Activated T-helper 1 cell treated with anti-CD3 and anti-CD28 coated beads, Interleukin-12 subunit alpha, Interleukin-12 subunit beta, Interleukin-2, Interleukin-4 antibody, amounts not matched to agents 30 ng/mL and 10 ng/mL and 1 ng/mL, durations not matched to agents 14 hours and 24 hours and 36 hours (primary cell): ENCODE data around the gene TEF. TPM values are rescaled to one million over a fixed set of nuclear protein-coding genes. Genes with fewer than 3 reads are reported as not detected.

Source experiments
- DNase-seq: peaks from one replicate; pipeline ENCODE4 v3.0.0; 2021; ENCODE audit warnings: low spot score
- H3K27ac Mint-ChIP-seq: one replicate; pipeline ENCODE4 v1.8.0; 2021; ENCODE audit warnings: mild to moderate bottlenecking, mixed read lengths
- H3K27me3 Mint-ChIP-seq: one replicate; pipeline ENCODE4 v1.8.0; 2022; ENCODE audit warnings: mild to moderate bottlenecking, moderate library complexity, mixed read lengths; ENCODE audit not compliant: insufficient read depth
- H3K36me3 Mint-ChIP-seq: one replicate; pipeline ENCODE4 v1.8.0; 2021; ENCODE audit warnings: low read depth, mixed read lengths
- H3K4me1 Mint-ChIP-seq: one replicate; pipeline ENCODE4 v1.8.0; 2021; ENCODE audit warnings: low read depth, mixed read lengths
- H3K4me3 Mint-ChIP-seq: one replicate; pipeline ENCODE4 v1.8.0; 2021; ENCODE audit warnings: mild to moderate bottlenecking, moderate library complexity, mixed read lengths
- H3K9me3 Mint-ChIP-seq: one replicate; pipeline ENCODE4 v1.8.0; 2021; ENCODE audit warnings: mixed read lengths
- intact Hi-C: fragments of 100-400 bp; cut with micrococcal nuclease; formaldehyde crosslinking; loops from one replicate; pipeline ENCODE4 v1.15.1; 2024
- total RNA-seq: library from RNA; stranded (reverse); gene quantifications from 2 replicates; pipeline ENCODE4 v1.2.3, GENCODE V29; 2022

TEF gene
- total RNA-seq, 1 donor from 2014 or later, result 1.6 TPM

DNA sequence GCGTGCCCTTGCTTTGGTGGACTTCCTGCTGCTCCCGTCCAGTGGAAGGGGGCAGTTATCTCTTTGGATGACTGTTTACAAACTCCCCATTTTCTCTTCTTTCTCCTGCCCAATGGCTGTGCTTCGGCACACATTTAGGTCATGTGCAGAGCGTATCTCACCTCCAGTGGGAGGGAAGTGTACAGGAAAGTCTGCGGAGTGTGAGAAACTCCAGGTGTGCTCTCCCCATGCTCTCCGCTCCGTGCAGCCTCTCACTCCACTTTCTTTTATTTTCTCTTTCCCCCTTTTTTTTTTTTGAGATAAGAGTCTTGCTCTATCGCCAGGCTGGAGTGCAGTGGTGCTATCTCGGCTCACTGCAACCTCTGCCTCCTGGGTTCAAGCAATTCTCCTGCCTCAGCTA is 11.9 kb upstream of the TEF start:
- H3K4me1 Mint-ChIP-seq, result no peaks in the 10 kb centered on the region
- DNase-seq, result no peak
- H3K9me3 Mint-ChIP-seq, result no peaks in the 10 kb centered on the region
- intact Hi-C loops, result no loop called here
- no peak overlapping the region for H3K27ac Mint-ChIP-seq
- H3K36me3 Mint-ChIP-seq, result no peaks in the 10 kb centered on the region
- H3K27me3 Mint-ChIP-seq, result peaks cover 6% of the 10 kb centered on the region
- no peak overlapping the region for H3K4me3 Mint-ChIP-seq

DNA sequence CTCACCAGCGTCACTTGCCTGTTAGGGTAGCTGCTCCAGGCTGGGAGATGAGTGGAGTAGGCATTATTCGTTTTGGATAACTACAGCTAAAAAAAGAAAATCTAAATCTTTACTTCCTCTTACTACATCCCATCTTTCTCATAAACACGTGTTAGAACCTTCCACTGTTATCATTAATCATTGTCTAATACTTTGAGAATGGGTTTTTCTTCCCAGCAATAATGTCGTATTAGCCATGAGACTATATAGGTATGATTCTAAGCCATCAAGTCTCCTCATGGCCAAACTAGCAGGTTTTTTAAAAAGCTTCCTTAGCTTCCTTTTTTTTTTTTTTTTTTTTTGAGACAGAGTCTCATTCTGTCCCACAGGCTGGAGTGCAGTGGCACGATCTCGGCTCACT is 3.9 kb upstream of the TEF start:
- no peak for DNase-seq
- Mint-ChIP-seq H3K9me3 (no peaks in the 10 kb centered on the region), H3K4me1 (peaks cover 6% of the 10 kb centered on the region), H3K36me3 (no peaks in the 10 kb centered on the region), H3K27me3 (peaks cover 4% of the 10 kb centered on the region), H3K4me3 (no peak overlapping the region), H3K27ac (no peak overlapping the region)
- intact Hi-C loops, result no loop called here

DNA sequence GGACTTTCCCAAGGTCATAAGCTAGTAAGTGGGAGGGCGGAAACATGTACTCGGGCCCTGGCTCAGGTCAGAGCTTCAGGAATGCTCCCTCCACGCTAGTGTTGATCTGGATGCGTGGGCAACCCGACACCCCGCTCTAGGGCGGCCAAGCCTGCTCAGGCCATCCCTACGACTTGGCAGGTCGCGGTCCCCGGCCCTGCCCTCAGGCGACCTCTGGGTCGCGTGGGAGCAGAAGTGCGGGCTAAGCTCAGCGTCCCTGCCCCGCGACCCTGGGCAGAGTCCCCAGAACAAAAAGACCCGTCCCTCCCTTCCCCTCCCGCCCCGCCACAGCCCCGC is 781 bp upstream of the TEF start:
- Mint-ChIP-seq H3K4me1 (peaks cover 6% of the 10 kb centered on the region), H3K4me3 (peak overlapping the region; percentile 85), H3K27ac (no peak overlapping the region), H3K27me3 (no peaks in the 10 kb centered on the region), H3K9me3 (no peaks in the 10 kb centered on the region), H3K36me3 (no peaks in the 10 kb centered on the region)
- intact Hi-C loops, result loop anchor here (1.0 to 5.0 kb wide), 11 partner anchors 63 to 430 kb away; partner anchors contain the start of genes DESI1, L3MBTL2, PHF5A and PMM1
- DNase-seq, result no peak

DNA sequence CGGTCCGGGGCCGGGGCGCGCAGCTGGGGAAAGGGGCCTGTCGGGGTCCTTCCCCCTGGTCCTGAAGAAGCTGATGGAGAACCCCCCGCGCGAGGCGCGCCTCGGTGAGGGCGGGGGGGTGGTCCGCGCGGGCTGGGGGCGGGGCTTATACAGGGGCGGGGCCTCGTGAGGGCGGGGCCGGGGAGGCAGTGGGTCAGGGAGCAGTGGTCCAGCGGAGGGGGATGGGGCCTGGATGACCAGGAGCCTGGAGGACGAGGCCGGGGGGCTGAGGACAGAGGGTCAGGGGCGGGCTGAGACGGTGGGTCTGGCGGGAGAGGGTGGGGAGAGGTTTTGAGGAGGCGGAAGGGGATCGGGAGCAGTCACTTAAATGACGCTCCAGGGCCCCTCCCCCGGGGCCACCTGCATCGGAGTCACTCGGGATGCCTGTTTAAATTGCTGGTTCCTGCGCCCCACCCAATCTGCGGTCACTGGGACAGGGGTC is 396 bp downstream of the TEF start:
- Mint-ChIP-seq H3K36me3 (no peaks in the 10 kb centered on the region), H3K27ac (peak overlapping the region; percentile 87)

DNA sequence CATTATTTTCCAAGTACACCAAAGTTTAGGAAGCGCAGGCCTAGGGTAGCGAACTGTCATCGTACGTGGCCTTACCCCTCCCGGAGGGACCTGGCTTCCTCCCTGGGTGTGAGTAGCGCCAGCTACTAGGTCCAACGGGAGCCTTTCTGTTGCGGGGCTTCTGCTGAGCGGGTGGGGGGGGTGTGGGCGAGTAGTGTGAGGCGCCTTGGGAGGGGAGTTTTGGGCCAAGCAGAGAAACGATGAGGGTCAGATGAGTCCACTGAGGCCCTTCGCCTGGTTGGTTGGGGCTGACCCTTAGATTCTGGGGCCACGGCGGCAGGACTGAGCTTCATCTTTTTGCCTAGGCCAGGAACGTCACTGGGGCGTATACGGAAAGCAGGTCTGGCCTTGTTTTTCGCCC is 868 bp downstream of the TEF start:
- Mint-ChIP-seq H3K36me3 (no peaks in the 10 kb centered on the region), H3K4me3 (peak overlapping the region; percentile 85), H3K4me1 (peaks cover 6% of the 10 kb centered on the region), H3K9me3 (no peaks in the 10 kb centered on the region), H3K27me3 (no peaks in the 10 kb centered on the region), H3K27ac (peak overlapping the region; percentile 87)
- no peak for DNase-seq
- intact Hi-C loops, result loop anchor here (1.0 to 5.0 kb wide), 2 partner anchors 291 to 305 kb away; partner anchors contain the start of gene SNU13

More for the DNA sequence above, 396 bp downstream of the TEF start:
- no peaks in the 10 kb centered on the region for H3K9me3 Mint-ChIP-seq
- DNase-seq, result peak; percentile 56
- H3K4me1 Mint-ChIP-seq, result peaks cover 6% of the 10 kb centered on the region
- peak overlapping the region; percentile 85 for H3K4me3 Mint-ChIP-seq
- H3K27me3 Mint-ChIP-seq, result no peaks in the 10 kb centered on the region
- intact Hi-C loops, result loop anchor here (1.0 to 5.0 kb wide), 2 partner anchors 291 to 305 kb away; partner anchors contain the start of gene SNU13

DNA sequence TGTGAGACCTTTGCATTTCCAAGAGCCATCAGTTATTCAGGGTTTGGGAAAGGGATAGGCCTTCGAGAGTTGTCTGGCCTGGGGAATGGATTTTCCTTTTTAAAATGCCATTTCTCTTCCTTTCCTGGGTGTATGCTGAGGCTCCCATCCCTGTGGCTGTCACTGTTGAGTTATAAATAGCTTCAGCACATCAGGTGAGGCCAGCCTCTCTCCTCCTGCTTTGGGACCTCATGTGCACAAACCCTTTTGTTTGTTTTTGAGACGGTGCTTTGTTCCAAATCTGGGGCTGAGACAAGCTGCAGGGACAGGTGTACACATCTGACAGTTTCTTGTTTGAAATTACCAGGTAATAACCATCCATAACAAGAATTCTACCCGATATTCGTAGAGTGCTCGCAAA is 1.3 kb downstream of the TEF start:
- no peaks in the 10 kb centered on the region for H3K36me3 Mint-ChIP-seq
- H3K9me3 Mint-ChIP-seq, result no peaks in the 10 kb centered on the region
- H3K4me1 Mint-ChIP-seq, result peaks cover 6% of the 10 kb centered on the region
- H3K4me3 Mint-ChIP-seq, result peak overlapping the region; percentile 85
- DNase-seq, result no peak
- no peak overlapping the region for H3K27ac Mint-ChIP-seq
- intact Hi-C loops, result loop anchor here (5.0 kb wide), 1 partner anchor 304 kb away; the partner anchor contains the start of gene SNU13
- no peaks in the 10 kb centered on the region for H3K27me3 Mint-ChIP-seq

DNA sequence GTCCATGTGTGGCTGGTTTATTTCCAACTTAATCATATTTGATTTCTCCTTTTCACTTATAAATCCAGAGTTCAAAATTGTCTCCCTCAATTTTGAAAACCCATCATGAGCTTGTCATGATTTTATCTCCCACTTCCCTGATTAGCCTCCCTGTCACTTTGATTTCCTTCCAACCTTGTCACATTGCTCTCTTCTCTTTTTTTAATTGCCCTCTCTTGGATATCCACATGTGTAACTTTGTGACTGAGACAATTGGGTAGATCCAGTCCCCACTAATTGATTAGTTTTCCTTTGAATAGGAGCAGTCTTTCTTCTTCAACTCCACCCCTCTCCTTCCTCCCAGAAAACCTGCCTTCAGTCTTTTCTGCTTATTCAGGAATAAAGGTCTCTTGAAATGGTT is 2.4 kb downstream of the TEF start:
- Mint-ChIP-seq H3K4me1 (peaks cover 6% of the 10 kb centered on the region), H3K27ac (no peak overlapping the region), H3K27me3 (no peaks in the 10 kb centered on the region), H3K36me3 (no peaks in the 10 kb centered on the region), H3K4me3 (peak overlapping the region; percentile 22), H3K9me3 (no peaks in the 10 kb centered on the region)
- intact Hi-C loops, result loop anchor here (5.0 kb wide), 1 partner anchor 303 kb away; the partner anchor contains the start of gene SNU13
- no peak for DNase-seq

DNA sequence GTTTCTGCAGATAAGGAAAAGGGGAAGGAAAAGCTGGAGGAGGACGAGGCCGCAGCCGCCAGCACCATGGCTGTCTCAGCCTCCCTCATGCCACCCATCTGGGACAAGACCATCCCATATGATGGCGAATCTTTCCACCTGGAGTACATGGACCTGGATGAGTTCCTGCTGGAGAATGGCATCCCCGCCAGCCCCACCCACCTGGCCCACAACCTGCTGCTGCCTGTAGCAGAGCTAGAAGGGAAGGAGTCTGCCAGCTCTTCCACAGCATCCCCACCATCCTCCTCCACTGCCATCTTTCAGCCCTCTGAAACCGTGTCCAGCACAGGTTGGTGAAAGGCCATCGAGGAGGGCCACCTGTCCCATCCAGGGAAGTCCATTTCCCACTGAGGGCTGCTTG is 5.6 kb downstream of the TEF start:
- H3K9me3 Mint-ChIP-seq, result no peaks in the 10 kb centered on the region
- no peak overlapping the region for H3K4me3 Mint-ChIP-seq
- intact Hi-C loops, result no loop called here
- H3K36me3 Mint-ChIP-seq, result no peaks in the 10 kb centered on the region
- no peaks in the 10 kb centered on the region for H3K27me3 Mint-ChIP-seq
- DNase-seq, result no peak
- H3K27ac Mint-ChIP-seq, result no peak overlapping the region
- no peaks in the 10 kb centered on the region for H3K4me1 Mint-ChIP-seq

DNA sequence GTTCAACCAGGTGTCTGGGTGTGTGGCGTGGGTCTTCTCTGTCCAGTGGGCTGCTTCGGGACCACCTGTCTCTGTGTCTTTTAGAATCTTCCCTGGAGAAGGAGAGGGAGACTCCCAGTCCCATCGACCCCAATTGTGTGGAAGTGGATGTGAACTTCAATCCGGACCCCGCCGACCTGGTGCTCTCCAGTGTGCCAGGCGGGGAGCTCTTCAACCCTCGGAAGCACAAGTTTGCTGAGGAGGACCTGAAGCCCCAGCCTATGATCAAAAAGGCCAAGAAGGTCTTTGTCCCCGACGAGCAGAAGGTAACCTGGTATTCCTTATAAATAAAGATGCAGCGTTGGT is 12.2 kb downstream of the TEF start:
- no peak for DNase-seq
- intact Hi-C loops, result no loop called here
- Mint-ChIP-seq H3K9me3 (no peaks in the 10 kb centered on the region), H3K36me3 (peaks cover 4% of the 10 kb centered on the region), H3K27me3 (no peaks in the 10 kb centered on the region), H3K4me1 (no peaks in the 10 kb centered on the region), H3K27ac (no peak overlapping the region), H3K4me3 (no peak overlapping the region)

DNA sequence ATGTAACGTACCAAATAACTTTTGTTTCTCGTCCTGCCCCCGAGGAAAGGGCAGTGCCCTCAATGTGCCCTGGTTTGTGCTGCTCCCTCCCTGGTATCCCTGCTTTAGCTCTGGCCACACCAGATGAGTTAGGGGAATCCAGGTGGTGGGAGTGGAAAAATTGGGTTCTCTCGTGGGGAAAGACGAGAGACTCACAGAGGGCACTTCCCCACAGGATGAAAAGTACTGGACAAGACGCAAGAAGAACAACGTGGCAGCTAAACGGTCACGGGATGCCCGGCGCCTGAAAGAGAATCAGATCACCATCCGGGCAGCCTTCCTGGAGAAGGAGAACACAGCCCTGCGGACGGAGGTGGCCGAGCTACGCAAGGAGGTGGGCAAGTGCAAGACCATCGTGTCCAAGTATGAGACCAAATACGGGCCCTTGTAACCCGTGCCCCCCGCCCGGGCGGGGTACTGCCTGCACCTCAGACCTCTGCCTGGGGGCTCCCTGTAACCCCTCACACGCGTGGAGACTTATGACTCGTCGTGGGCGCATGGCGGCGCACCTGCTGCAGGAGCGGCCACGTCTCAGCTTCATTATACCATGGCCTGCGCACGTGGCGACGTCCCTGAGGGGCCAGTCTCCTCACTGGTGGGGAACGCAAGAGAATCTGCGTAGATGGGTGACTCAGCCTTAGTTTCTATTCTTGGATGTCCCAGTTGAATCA is 13.9 kb downstream of the TEF start:
- Mint-ChIP-seq H3K27me3 (no peaks in the 10 kb centered on the region), H3K4me1 (no peaks in the 10 kb centered on the region), H3K4me3 (no peak overlapping the region), H3K27ac (no peak overlapping the region), H3K36me3 (peaks cover 4% of the 10 kb centered on the region), H3K9me3 (no peaks in the 10 kb centered on the region)
- intact Hi-C loops, result no loop called here
- no peak for DNase-seq

DNA sequence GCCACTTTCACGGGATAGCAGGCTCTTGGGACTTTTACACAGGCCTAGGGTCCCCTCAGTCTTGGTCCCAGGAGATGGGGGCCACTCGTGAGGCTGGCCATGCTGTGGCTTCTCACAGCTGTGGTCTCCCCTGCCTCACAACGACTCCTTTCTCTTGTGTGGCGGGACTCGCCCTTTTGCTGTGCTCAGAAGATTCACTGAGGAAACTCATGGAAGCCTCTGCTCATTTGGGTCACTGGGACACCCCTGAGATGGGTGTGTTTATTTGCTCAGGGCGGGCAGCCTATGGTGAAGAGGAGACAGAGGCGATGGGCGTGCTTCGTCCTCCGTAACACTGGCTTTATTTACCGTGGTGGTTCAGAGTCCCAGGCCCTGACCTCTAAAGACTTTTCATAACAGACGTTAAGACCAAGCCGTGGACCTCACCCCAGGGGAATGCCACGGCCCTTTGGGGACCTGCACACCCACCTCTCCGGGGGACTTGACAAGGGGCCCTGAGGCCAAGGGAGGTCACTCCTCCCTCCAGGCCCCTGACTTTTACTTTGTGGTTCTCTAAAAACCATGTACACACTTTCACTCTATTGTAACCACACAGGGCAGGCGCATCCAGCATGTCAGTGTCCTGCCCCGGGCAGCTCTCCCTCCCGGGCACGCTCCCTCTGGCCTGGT is 15.5 kb downstream of the TEF start:
- intact Hi-C loops, result no loop called here
- H3K4me3 Mint-ChIP-seq, result no peak overlapping the region
- no peak overlapping the region for H3K27ac Mint-ChIP-seq
- DNase-seq, result no peak
- H3K9me3 Mint-ChIP-seq, result no peaks in the 10 kb centered on the region
- H3K4me1 Mint-ChIP-seq, result no peaks in the 10 kb centered on the region
- peaks cover 2% of the 10 kb centered on the region for H3K27me3 Mint-ChIP-seq
- peaks cover 4% of the 10 kb centered on the region for H3K36me3 Mint-ChIP-seq

DNA sequence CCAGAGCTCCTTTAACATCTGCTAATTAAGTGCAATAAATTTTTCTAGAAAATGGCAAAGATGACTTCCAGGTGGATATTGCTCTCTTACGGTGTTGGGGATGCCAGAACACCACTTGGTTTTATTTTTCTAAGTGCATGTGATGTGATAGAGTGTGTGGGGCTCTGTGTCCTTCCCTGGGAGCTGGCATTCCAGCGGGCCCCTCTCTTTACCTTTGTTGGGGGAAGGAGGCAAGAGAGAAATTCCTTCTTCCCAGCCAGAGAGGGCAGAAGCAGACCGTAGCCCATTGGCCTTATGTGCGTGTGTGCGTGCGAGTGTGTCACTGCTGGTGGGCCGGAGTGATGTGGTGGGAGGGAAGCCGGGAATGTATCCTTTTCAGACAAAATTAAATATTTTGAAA is 17.2 kb downstream of the TEF start:
- Mint-ChIP-seq H3K36me3 (peaks cover 4% of the 10 kb centered on the region), H3K27ac (no peak overlapping the region), H3K4me3 (no peak overlapping the region), H3K9me3 (no peaks in the 10 kb centered on the region), H3K27me3 (peaks cover 2% of the 10 kb centered on the region), H3K4me1 (peaks cover 5% of the 10 kb centered on the region)
- intact Hi-C loops, result no loop called here
- DNase-seq, result no peak
